RKO (cell line): ENCODE results near the gene RYK.
A peak's percentile ranks its signal among the peaks of the same experiment; 100 is the strongest.
"Not testable (repeated sequence)": the region's sequence is repeated elsewhere in the genome, so short reads cannot be mapped to it uniquely, and the experiment has no call there.

ENCODE experiments used
- DNase-seq: peaks from one replicate; pipeline ENCODE4 v3.0.0-alpha.2; 2016; ENCODE audit warnings: low spot score

The RYK gene

GRCh38 chr3:134250717-134251220, at the start of gene RYK:
RYK (minus strand) TSS chr3:134250859; CDS start chr3:134250654, 205 bp downstream.
- peak; percentile 83 for DNase-seq

- DNase-seq: no peak
Observed at GRCh38 chr3:134299888-134300206, 49.2 kb upstream of the RYK start.

GRCh38 chr3:134299185-134299887, 48.7 kb upstream of the RYK start:
- DNase-seq: peak; percentile 26

GRCh38 chr3:134298249-134298648, 47.6 kb upstream of the RYK start:
- DNase-seq: no peak

GRCh38 chr3:134296616-134297015, 46.0 kb upstream of the RYK start:
- DNase-seq: no peak

GRCh38 chr3:134295930-134296329, 45.3 kb upstream of the RYK start:
- DNase-seq: no peak

- DNase-seq: no peak
Observed at GRCh38 chr3:134294302-134295280, 43.9 kb upstream of the RYK start.

- DNase-seq: no peak
Observed at GRCh38 chr3:134291319-134292254, 40.9 kb upstream of the RYK start.

- no peak for DNase-seq
Observed at GRCh38 chr3:134287512-134287911, 36.9 kb upstream of the RYK start.

GRCh38 chr3:134284438-134284837, 33.8 kb upstream of the RYK start:
- no peak for DNase-seq

- no peak for DNase-seq
Observed at GRCh38 chr3:134282659-134283047, 32.0 kb upstream of the RYK start.

- no peak for DNase-seq
Observed at GRCh38 chr3:134281912-134282658, 31.4 kb upstream of the RYK start.

- DNase-seq: no peak
Observed at GRCh38 chr3:134279466-134279865, 28.8 kb upstream of the RYK start.

GRCh38 chr3:134277066-134277660, 26.5 kb upstream of the RYK start:
- no peak for DNase-seq

GRCh38 chr3:134276086-134276485, 25.4 kb upstream of the RYK start:
- no peak for DNase-seq

GRCh38 chr3:134275110-134275509, 24.5 kb upstream of the RYK start:
- DNase-seq: not testable (repeated sequence)

GRCh38 chr3:134274571-134274970, 23.9 kb upstream of the RYK start:
- no peak for DNase-seq

- no peak for DNase-seq
Observed at GRCh38 chr3:134267996-134268395, 17.3 kb upstream of the RYK start.

- no peak for DNase-seq
Observed at GRCh38 chr3:134260987-134261386, 10.3 kb upstream of the RYK start.

GRCh38 chr3:134258761-134259347, 8.2 kb upstream of the RYK start:
- no peak for DNase-seq
